GM20000 (cell line): ENCODE measurements around the gene EIF2A.
"Not testable (repeated sequence)": the region's sequence is repeated elsewhere in the genome, so short reads cannot be mapped to it uniquely, and the experiment has no call there.

Source experiments
- DNase-seq: peaks from one replicate; pipeline ENCODE4 v3.0.0; 2012; ENCODE audit warnings: low spot score
- TF ChIP-seq, protein P1 (sequence below): IDR thresholded peaks from 2 replicates; pipeline ENCODE4 v1.5.1; 2012; ENCODE audit warnings: mild to moderate bottlenecking, control low read depth; ENCODE audit errors: extremely low read depth, missing control alignments

Gene EIF2A

DNA sequence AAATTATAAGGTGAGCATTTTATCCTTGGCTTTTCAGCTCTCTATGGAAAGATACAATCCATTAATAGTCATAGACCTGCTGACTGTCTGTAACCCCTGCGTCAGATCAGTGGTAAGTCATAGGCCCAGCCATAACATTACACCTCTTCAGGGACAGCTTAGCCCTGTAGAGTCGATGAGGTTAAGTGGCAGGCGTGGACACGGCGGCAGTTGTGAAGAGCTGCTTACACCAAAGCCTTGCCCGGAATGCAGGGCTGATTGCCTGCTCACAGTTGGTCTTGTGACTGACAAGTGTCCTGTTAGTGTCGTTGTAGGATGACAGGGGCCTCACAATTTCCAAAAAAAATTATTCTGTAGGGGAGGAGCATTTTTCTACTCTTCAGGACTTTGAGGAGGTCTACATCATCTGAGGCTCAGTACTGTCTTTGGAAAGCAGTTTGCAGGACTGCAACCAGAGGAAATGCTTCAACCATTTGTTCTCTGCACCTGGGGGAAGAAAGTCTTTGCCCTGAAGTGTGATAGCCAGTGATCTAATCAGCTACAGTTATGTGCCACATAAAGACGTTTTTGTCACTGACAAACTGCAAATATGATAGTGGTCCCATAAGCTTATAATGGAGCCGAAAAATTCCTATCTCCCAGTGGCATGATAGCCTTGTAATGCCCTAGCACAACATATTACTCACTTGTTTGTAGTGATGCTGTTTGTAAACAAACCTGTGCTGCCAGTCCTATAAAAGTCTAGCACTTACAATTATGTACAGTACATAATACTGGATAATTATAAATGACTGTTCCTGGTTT lies 41.6 kb downstream of the EIF2A start:
- no peak for DNase-seq
- TF ChIP-seq, protein P1, sequence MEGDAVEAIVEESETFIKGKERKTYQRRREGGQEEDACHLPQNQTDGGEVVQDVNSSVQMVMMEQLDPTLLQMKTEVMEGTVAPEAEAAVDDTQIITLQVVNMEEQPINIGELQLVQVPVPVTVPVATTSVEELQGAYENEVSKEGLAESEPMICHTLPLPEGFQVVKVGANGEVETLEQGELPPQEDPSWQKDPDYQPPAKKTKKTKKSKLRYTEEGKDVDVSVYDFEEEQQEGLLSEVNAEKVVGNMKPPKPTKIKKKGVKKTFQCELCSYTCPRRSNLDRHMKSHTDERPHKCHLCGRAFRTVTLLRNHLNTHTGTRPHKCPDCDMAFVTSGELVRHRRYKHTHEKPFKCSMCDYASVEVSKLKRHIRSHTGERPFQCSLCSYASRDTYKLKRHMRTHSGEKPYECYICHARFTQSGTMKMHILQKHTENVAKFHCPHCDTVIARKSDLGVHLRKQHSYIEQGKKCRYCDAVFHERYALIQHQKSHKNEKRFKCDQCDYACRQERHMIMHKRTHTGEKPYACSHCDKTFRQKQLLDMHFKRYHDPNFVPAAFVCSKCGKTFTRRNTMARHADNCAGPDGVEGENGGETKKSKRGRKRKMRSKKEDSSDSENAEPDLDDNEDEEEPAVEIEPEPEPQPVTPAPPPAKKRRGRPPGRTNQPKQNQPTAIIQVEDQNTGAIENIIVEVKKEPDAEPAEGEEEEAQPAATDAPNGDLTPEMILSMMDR = no peak

DNA sequence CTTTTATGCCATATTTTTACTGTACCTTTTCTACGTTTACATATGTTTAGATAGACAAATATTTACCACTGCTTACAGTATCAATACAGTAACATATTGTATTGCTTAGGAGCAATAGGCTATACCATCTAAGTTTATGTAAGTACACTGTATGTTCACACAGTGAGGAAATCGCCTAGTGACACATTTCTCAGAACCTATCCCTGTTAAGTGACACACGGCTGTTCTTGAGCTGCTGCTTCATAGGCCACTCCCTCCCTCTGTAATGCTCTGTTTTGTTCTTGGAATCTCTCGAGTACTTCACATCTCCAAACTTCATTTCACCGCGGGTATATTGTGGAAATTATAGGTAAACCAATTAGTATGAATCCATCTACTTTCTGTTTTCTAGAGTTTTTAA lies 43.2 kb downstream of the EIF2A start:
- TF ChIP-seq, protein P1 = no peak
- no peak for DNase-seq

- no peak for DNase-seq
- TF ChIP-seq, protein P1 = no peak
Measured at GRCh38 chr3:150594150-150594549, 47.6 kb downstream of the EIF2A start.

DNA sequence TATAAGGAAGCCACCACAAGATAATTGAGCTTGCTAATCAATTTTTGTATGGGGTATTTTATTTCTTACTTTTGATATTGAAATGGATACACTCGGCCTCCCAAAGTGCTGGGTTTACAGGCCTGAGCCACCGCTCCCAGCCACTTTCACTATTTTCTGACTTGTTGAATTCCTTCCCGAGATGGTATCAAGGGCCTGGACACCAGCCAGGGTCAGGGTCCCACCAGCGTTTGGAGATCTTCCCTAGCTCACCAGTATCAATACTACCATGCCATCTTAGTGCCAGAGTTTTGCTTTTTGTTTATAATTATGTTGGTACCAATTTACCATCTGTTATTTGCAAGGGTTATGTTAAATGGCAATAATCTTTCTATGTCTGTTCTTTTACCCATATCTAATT lies 51.1 kb downstream of the EIF2A start:
- no peak for DNase-seq
- TF ChIP-seq, protein P1 = no peak

DNA sequence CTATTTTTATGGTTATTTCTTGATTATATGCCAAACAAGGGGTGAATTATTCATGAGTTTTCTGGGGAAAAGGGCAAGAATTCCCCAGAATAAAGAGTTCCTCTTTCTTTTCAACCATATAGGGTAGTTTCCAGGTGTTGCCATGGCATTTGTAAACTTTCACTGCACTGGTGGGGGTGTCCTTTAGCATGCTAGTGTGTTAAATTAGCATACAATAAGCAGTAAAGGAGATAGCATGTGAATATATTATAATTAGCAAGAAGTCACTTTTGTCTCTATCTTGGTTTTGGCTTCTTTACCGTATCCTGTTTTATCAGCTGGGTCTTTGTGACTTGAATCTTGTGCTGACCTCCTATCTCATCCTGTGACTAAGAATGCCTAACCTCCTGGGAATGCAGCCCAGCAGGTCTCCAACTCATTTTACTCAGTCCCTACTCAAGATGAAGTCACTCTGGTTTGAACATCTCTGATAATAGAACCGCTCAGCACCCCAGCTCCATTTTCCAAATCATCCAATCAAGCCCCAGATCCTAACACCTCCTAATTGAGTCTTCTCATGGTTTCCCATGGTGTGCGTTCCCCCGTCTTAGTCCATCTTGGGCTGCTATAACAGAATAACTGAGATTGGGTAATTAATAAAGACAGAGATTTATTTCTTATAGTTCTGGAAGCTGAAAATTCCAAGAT lies 53.2 kb downstream of the EIF2A start:
- TF ChIP-seq, protein P1 = no peak
- DNase-seq = peak; percentile 43

DNA sequence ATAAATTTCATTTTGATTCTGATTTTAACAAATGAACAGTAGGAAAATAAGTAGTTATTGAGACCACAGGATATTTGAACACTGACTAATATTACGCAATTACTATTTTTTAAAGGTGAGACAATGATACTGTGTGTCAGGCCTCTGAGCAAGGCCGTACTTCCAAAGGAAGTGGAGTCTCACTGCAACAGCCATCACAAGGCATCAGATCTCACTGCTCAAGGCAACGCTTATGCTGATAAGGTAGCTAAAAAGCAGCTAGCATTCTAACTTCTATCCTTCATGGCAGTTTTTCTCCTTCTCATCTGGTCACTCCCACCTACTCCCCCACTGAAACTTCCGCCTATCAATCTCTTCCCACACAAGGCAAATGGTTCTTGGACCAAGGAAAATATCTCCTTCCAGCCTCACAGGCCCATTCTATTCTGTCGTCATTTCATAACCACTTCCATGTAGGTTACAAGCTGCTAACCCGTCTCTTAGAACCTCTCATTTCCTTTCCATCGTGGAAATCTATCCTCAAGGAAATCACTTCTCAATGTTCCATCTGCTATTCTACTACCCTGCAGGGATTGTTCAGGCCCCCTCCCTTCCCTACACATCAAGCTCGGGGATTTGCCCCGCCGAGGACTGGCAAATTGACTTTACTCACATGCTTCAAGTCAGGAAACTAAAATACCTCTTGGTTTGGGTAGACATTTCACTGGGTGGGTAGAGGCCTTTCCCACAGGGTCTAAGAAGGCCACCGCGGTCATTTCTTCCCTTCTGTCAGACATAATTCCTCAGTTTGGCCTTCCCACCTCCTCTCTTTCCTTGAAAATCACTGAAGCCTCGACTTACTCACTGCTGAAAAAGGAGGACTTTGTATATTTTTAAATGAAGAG lies 54.3 kb downstream of the EIF2A start:
- not testable (repeated sequence) for DNase-seq

- TF ChIP-seq, protein P1 = no peak
- no peak for DNase-seq
Measured at GRCh38 chr3:150602426-150603152, 56.0 kb downstream of the EIF2A start.
